ENCODE results near the gene ANXA3.
"Not testable (repeated sequence)": the region's sequence is repeated elsewhere in the genome, so short reads cannot be mapped to it uniquely, and the experiment has no call there.

ANXA3 gene

GRCh38 chr4:78551420-78552351 is at the start of gene ANXA3:
TSS of gene ANXA3 (plus strand) at chr4:78551770. CDS start at chr4:78554474, 2,704 bp downstream.
- DNase-seq: no peak

GRCh38 chr4:78506260-78506659 is 45.3 kb upstream of the ANXA3 start:
- DNase-seq: not testable (repeated sequence)

- DNase-seq: no peak
Observed at GRCh38 chr4:78509043-78509442, 42.5 kb upstream of the ANXA3 start.

DNA sequence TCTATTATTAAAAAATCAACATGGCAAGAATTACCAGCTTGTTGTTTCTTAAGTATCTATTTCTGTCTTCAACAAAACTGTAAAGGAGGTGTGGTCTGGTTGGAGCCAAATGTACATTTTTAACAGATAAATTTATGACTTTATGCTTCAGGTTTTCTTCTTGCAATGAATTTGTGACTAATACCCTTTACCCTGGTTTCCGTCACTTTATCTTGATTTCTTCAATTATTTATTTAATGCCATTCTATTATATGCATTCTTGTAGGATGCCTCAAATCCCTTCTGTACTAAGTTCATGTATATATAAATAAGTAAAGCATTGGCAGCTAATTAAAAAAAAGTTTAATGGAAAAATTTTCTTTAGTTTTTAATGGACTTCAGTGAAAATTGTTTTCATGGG is 41.5 kb upstream of the ANXA3 start:
- DNase-seq: no peak

DNA sequence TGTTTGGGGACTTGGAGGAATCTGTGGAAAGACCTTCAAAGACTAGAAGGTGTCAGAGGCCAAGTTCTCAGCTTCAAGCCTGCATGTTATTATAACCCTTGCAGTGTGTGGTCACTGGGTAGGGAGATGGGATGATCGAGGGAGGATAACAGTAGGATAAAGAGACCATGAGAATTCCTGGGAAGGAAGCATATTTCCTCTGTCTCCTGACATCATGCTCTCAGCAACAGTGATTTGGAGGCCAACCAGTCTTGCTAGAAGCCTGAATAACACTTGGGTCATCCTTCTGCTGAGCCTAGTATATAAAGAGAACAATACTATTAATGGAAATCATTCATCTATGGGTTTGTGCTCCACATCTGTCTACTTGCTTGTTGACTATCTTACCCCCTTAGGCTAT is 40.9 kb upstream of the ANXA3 start:
- no peak for DNase-seq

DNA sequence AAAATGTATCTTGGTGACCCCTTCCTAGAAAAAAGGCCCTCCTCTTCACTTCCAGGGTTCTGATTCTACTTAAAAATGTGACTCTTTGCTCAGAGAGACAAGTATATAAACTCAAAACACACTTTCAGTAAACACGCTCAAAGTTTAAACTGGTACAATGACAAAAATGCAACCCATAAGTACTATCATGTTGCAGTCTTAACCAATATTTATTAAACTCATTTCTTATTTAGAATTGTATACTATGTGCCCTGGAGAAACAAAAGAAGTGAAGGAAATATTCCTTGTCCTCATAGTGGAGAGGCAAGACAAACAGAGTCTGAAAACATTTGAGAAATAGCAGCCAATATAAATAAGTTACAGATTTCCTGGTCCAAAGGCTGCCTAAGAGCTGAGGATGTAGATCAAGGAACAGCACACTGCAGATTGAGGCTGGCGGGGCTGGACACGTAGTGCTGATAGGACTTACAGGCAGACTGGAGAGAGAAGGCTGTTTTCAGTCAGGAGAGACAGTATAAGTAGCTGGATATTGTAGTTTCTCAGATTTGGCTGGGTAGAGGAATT is 39.1 kb upstream of the ANXA3 start:
- no peak for DNase-seq

GRCh38 chr4:78513411-78513975 is 38.1 kb upstream of the ANXA3 start:
- DNase-seq: no peak

- peak; percentile 41 for DNase-seq
Observed at GRCh38 chr4:78517050-78517652, 34.4 kb upstream of the ANXA3 start.

- DNase-seq: peak; percentile 9
Observed at GRCh38 chr4:78518561-78518960, 33.0 kb upstream of the ANXA3 start.

GRCh38 chr4:78519962-78520361 is 31.6 kb upstream of the ANXA3 start:
- no peak for DNase-seq

- DNase-seq: peak; percentile 58
Observed at GRCh38 chr4:78520808-78521226, 30.8 kb upstream of the ANXA3 start.

- DNase-seq: no peak
Observed at GRCh38 chr4:78524009-78524408, 27.6 kb upstream of the ANXA3 start.

DNA sequence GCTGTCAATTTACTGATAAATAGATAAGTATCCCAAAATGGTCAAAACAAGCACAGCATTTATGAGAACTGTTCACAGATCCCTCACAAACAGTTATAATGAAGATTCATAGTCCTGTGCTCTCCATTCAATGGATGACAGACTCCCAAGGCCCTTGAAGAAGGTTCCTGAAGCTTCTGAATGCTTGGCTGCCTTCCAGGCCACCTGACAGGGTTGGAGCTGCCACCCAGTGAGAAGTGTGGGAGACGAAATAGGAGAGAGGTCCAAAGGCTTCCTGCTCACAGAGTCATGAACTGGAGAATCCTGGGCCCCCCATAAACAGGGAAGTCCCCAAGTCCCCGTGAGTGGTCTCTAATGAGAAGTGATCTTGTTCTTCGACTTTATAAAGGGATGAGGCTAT is 26.0 kb upstream of the ANXA3 start:
- DNase-seq: no peak

DNA sequence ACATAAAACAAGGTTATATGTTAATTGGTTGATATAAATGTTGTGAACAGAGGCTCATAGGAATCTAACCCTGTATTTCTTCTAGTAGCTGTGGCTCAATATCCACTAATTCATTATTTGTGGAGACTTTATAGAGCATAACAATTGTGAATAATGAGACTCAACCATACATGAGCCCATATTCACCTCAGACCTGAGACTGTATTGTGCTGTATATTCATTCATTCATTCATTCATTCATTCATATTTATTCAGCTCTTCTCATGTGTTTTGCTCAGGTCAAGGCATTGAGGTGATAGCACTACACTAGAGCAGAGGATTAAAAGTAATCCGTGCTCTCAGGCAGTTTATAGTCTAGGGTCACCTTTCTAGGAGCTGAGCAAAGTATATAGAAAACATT is 24.5 kb upstream of the ANXA3 start:
- no peak for DNase-seq

DNA sequence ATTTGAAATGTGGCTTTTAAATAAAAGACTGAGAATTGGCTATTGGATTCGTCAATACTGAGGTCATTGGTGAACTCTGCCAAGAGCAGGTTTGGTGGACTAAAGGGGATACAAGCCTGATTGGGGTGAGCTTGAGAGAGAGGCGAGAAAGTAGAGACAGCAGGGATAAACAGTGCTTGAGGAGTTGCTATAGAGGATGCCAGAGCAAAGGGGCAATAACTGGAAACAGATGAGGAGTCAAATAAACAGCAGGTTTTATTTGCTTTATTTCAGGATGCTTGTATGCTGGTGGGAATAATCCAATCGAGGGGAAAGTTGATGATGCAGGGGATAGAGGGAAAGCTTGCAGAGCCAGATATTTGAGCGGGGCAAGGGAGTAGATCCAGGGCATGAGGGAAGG is 24.0 kb upstream of the ANXA3 start:
- DNase-seq: no peak

DNA sequence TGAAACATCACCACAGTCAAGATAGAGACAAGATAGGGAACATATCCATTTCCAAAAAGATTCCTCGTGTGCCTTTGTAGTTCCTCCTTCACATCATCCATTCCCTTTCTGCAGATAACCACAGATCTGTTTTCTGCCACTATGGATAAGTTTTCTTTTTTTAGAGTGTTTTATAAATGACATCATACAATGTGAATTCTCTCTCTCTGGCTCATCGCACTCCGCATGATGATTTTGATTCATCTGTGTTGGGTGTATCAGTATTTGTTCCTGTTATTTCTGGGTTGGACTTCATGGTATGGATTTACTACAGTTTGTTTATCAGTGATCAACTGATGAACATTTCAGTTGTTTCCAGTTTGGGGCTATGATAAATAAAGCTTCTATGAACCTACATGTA is 23.2 kb upstream of the ANXA3 start:
- DNase-seq: peak; percentile 69

DNA sequence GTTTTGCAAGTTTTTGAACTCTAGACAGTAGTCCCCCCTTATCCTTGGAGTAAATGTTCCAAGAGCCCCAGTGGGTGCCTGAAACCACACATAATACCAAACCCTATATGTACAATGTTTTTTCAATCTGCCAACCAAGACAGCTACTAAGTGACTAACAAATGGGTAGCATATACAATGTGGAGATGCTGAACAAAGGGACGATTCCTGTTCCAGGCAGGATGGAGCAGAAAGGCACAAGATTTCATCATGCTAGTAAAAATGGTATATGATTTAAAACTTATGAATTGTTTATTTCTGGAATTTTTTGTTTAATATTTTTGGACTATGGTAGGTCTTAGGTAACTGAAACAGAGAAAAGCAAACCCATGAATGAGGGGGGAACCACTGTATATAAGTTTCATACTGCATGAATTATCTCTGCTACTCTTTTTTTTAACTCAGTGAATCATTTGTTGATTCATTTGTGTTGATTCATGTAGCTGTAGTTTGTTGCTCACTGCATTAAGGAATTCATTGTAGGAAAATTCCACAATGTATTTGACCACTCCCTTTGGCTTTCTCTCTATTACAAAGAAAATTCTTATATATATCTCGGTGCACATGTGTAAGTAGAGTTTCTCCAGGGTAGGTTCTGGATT is 21.9 kb upstream of the ANXA3 start:
- peak; percentile 71 for DNase-seq

DNA sequence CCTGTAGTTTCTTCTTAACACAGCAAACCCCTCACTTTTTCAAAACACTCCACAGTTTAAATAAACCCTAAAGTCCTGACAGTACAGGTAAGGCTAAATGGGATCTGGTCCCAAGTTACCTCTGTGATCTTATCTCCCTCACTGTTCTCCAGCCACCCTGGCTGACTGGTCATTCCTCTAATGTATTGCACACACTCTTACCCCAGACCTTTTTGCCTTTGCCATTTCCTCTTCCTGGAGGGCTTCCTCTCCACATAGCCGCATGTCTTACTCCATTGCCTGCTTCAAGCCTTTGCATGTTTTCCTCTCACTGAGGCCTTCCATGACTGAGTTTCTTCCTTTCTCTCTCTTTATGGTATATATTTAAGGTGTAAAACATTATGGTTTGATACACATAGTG is 19.5 kb upstream of the ANXA3 start:
- DNase-seq: no peak

GRCh38 chr4:78533854-78534253 is 17.7 kb upstream of the ANXA3 start:
- DNase-seq: no peak

DNA sequence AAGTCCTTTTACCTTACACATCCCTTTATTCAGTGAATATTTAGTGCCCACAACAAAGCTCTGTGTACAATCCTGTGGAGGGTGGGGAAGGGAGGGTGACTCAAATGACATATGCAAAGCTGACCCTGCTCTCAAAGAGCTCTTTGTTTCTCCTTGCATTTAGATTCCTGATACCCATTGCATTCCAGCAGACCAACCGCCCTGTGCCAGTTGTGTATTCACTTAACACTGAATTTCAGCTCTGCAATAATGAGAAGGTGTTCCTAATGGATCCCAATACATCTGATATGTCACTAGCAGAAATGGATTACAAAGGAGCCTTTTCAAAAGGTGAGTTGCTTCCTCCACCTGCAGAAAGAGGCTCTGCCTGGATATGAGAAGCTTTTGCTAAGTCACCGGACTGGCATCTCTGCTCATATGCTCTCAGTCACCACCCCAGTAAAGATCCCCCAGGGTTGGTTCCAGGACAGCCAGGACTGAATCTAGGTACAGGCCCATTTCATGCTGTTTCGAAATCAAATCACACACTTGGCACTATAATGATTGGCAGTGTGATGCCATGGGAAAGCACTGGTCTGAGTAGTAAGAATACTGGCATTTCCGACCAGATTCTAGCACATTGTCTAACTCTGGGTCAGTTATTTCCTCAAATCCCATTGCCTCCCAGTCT is 17.1 kb upstream of the ANXA3 start:
- no peak for DNase-seq

- no peak for DNase-seq
Observed at GRCh38 chr4:78542373-78542772, 9.2 kb upstream of the ANXA3 start.

- DNase-seq: peak; percentile 39
Observed at GRCh38 chr4:78543424-78544125, 8.0 kb upstream of the ANXA3 start.

Measured in fibroblast of skin of right quadriceps (primary cell).